HepG2 (cell line): ENCODE results near the gene ATXN7L3. TPM values are rescaled to one million over a fixed set of nuclear protein-coding genes. Genes with fewer than 3 reads are reported as not detected.

Experiments used
- ASH2L ChIP-seq: fragments of 300-600, 200-600 bp; sonication (generic); IDR thresholded peaks from 2 replicates; pipeline ENCODE4 v1.7.0; 2017; ENCODE audit warnings: low read depth, mild to moderate bottlenecking, moderate library complexity, mixed read lengths, low read length; ENCODE audit not compliant: insufficient read length
- ATF3 ChIP-seq: sonication (generic); formaldehyde crosslinking; IDR thresholded peaks from 2 replicates; pipeline ENCODE4 v1.4.0; 2020; ENCODE audit warnings: missing genetic modification reagents
- CBFB ChIP-seq: sonication (generic); formaldehyde crosslinking; IDR thresholded peaks from 2 replicates; pipeline ENCODE4 v1.4.0; 2020; ENCODE audit warnings: missing genetic modification reagents
- HNRNPLL ChIP-seq: fragments of 200-400 bp; formaldehyde crosslinking; IDR thresholded peaks from 2 replicates; pipeline ENCODE4 v1.6.1; 2017; ENCODE audit warnings: mild to moderate bottlenecking, low read depth, low read length; ENCODE audit not compliant: poor library complexity, severe bottlenecking
- JARID2 ChIP-seq: sonication (generic); formaldehyde crosslinking; IDR thresholded peaks from 2 replicates; pipeline ENCODE4 v1.8.1; 2023; ENCODE audit warnings: missing genetic modification reagents, inconsistent platforms; ENCODE audit not compliant: insufficient replicate concordance
- ZBTB10 ChIP-seq: sonication (generic); formaldehyde crosslinking; IDR thresholded peaks from 2 replicates; pipeline ENCODE4 v1.4.0; 2020; ENCODE audit warnings: missing genetic modification reagents, borderline replicate concordance
- ZBTB40 ChIP-seq, 2 experiments: fragments of 450-650 bp in 1 of 2; sonication (generic) in 1 of 2; formaldehyde crosslinking in 1 of 2; IDR thresholded peaks; 2 replicates each; pipeline versions ENCODE4 v1.6.1 to v1.8.0; 2016 to 2022; ENCODE audit warnings: antibody characterized with exemption in 1 of 2, mild to moderate bottlenecking in 1 of 2, missing genetic modification reagents in 1 of 2
- ZNF10 ChIP-seq: sonication (generic); formaldehyde crosslinking; IDR thresholded peaks from 2 replicates; pipeline ENCODE4 v1.4.0; 2020; ENCODE audit warnings: mild to moderate bottlenecking, low read depth, missing genetic modification reagents, borderline replicate concordance
- ZNF558 ChIP-seq: sonication (generic); formaldehyde crosslinking; IDR thresholded peaks from 2 replicates; pipeline ENCODE4 v1.9.0; 2022; ENCODE audit warnings: mild to moderate bottlenecking, missing genetic modification reagents, borderline replicate concordance
- ZNF790 ChIP-seq: sonication (generic); formaldehyde crosslinking; IDR thresholded peaks from 2 replicates; pipeline ENCODE4 v1.8.0; 2022; ENCODE audit warnings: missing genetic modification reagents, mild to moderate bottlenecking, borderline replicate concordance
- ZSCAN29 ChIP-seq: sonication (generic); formaldehyde crosslinking; conservative IDR thresholded peaks from 2 replicates; pipeline ENCODE4 v1.4.0; 2020; ENCODE audit warnings: mild to moderate bottlenecking, missing genetic modification reagents
- polyA plus RNA-seq, 8 experiments: library from polyadenylated mRNA; depleted of rRNA in 3 of 8; stranded (reverse) in 7 of 8; unstranded in 1 of 8; fragments of >200 nt; fragmentation: Illumina TruSeq in 4 of 8; extraction: Trizol in 4 of 8; gene quantifications; 2 replicates each; pipeline versions ENCODE4 v1.2.1 to v1.2.3, GENCODE V29; 2011 to 2016; ENCODE audit warnings: low read depth in 4 of 8, missing spikeins in 1 of 8, mixed read lengths in 1 of 8; ENCODE audit not compliant: insufficient read depth in 1 of 8
- total RNA-seq, 5 experiments: library from RNA; depleted of rRNA; stranded (reverse); fragments of >200 nt; fragmentation: Illumina TruSeq; extraction: Trizol; gene quantifications; 2 replicates each; pipeline ENCODE4 v1.2.3, GENCODE V29; 2016; ENCODE audit warnings: low read depth in 1 of 5

The ATXN7L3 gene
- total and polyA plus RNA-seq, 2 of the 13 experiments (the other 11 are each of a cell fraction or from before 2014, with no cell fraction given): 44.5 to 59.1 TPM

- TF ChIP-seq ZNF10: no peak
- TF ChIP-seq CBFB (CRISPR knock-in tag): no peak
- no peak for TF ChIP-seq HNRNPLL
- TF ChIP-seq ATF3 (CRISPR knock-in tag): no peak
- peak; percentile 65 for TF ChIP-seq ASH2L
- TF ChIP-seq JARID2 (CRISPR knock-in tag): no peak
- no peak; the same call in 1 of the 2 replicates for TF ChIP-seq ZNF558 (CRISPR knock-in tag)
- no peak for TF ChIP-seq ZNF790 (CRISPR knock-in tag)
- no peak for TF ChIP-seq ZBTB40 (IDR thresholded peaks at IDR 0.05)
- 0 out of 2 replicates have a peak, but pooled peaks have one; percentile 65 for TF ChIP-seq ZBTB40 (CRISPR knock-in tag; IDR thresholded peaks at IDR 0.05)
- no peak for TF ChIP-seq ZSCAN29 (CRISPR knock-in tag)
- no peak; the same call in 1 of the 2 replicates for TF ChIP-seq ZBTB10 (CRISPR knock-in tag)
Observed at GRCh38 chr17:44200478-44201155, 933 bp upstream of the ATXN7L3 start (continued).
